ENCODE results near the gene ZMIZ1. TPM values are rescaled to one million over a fixed set of nuclear protein-coding genes. Genes with fewer than 3 reads are reported as not detected.
A peak's percentile ranks its signal among the peaks of the same experiment; 100 is the strongest.

The ZMIZ1 gene
- total RNA-seq, 6 donors from 2014 or later, result 51.0 to 99.2 (median 91.8) TPM

- Histone ChIP-seq H3K27me3 (no peaks in the 10 kb centered on the region), H3K4me1 (peaks cover 7 to 33% (median 14%) of the 10 kb centered on the region in 4 donors)
These were observed 254.1 kb downstream of the ZMIZ1 start for GRCh38 chr10:79322616-79323543.

GRCh38 chr10:79323602-79324001, 254.8 kb downstream of the ZMIZ1 start:
- TF ChIP-seq POLR2A (IDR thresholded peaks at IDR 0.05), result no peak
- H3K36me3 ChIP-seq, result no peaks in the 10 kb centered on the region
- peaks cover 4 to 25% (median 13%) of the 10 kb centered on the region in 4 donors for H3K4me1 ChIP-seq
- no peak for ATAC-seq (ENCODE audit: low FRiP score in 2 of 2)
- peak overlapping the region in 2 of 4 donors; percentile 28 to 49 for H3K27ac ChIP-seq
- H3K9me3 ChIP-seq, result no peaks in the 10 kb centered on the region
- no peak for DNase-seq
- WGBS, 2 donors, result 73 to 76% methylated on average over 1 of the region's 1 CpG
- no peak overlapping the region for H3K4me3 ChIP-seq
- no peaks in the 10 kb centered on the region for H3K27me3 ChIP-seq

More at GRCh38 chr10:79322616-79323543, 254.1 kb downstream of the ZMIZ1 start:
- 61% methylated on average over 15 of the region's 15 CpGs for WGBS, 2 donors
- H3K27ac ChIP-seq, result peak overlapping the region; percentile 22 to 64 (median 50)
- H3K36me3 ChIP-seq, result no peaks in the 10 kb centered on the region
- no peak overlapping the region for H3K4me3 ChIP-seq
- peak; percentile 30 to 69 for ATAC-seq (ENCODE audit: low FRiP score in 2 of 2)
- no peaks in the 10 kb centered on the region for H3K9me3 ChIP-seq
- TF ChIP-seq, protein P1, sequence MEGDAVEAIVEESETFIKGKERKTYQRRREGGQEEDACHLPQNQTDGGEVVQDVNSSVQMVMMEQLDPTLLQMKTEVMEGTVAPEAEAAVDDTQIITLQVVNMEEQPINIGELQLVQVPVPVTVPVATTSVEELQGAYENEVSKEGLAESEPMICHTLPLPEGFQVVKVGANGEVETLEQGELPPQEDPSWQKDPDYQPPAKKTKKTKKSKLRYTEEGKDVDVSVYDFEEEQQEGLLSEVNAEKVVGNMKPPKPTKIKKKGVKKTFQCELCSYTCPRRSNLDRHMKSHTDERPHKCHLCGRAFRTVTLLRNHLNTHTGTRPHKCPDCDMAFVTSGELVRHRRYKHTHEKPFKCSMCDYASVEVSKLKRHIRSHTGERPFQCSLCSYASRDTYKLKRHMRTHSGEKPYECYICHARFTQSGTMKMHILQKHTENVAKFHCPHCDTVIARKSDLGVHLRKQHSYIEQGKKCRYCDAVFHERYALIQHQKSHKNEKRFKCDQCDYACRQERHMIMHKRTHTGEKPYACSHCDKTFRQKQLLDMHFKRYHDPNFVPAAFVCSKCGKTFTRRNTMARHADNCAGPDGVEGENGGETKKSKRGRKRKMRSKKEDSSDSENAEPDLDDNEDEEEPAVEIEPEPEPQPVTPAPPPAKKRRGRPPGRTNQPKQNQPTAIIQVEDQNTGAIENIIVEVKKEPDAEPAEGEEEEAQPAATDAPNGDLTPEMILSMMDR (IDR thresholded peaks at IDR 0.05), result no peak
- TF ChIP-seq POLR2A (IDR thresholded peaks at IDR 0.05), result no peak
- TF ChIP-seq POLR2AphosphoS5 (IDR thresholded peaks at IDR 0.05), result peak in 1 of 2 donors; percentile 47
- no peak for TF ChIP-seq EP300 (IDR thresholded peaks at IDR 0.05)
- peak in 1 of 2 donors; percentile 81 for DNase-seq

DNA sequence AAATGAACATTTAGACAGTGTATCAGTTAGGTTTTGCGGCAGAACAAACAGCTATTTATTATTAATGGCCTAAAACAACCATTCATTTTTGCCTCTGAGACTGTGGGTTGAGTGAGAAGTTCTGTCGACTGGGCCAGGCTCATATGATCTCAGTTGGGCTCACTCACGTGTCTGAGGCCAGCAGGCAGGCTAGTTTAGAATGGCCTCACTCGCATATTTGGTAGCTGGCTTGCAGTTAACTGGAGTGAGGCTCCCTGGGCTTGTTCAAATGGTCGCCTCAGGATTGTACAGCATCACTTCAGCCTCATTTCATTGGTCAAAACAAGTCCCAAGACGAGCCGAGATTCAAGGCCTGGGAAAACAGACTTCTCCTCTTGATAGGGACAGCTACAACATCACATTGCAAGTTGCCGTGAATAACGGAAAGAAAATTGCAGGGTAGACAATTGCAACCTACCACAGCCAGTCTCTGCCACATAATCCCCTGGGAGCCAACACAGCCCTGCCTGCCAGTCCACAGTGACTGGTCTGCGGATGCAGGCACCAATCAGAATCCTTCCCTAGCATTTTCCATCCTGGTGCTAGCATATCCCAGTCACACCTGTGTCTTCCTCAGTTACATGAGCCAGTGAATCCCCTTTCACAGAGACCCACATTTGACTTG, 255.4 kb downstream of the ZMIZ1 start:
- WGBS, 2 donors, result 89 to 95% methylated on average over 10 of the region's 10 CpGs
- no peak for ATAC-seq (ENCODE audit: low FRiP score in 2 of 2)

DNA sequence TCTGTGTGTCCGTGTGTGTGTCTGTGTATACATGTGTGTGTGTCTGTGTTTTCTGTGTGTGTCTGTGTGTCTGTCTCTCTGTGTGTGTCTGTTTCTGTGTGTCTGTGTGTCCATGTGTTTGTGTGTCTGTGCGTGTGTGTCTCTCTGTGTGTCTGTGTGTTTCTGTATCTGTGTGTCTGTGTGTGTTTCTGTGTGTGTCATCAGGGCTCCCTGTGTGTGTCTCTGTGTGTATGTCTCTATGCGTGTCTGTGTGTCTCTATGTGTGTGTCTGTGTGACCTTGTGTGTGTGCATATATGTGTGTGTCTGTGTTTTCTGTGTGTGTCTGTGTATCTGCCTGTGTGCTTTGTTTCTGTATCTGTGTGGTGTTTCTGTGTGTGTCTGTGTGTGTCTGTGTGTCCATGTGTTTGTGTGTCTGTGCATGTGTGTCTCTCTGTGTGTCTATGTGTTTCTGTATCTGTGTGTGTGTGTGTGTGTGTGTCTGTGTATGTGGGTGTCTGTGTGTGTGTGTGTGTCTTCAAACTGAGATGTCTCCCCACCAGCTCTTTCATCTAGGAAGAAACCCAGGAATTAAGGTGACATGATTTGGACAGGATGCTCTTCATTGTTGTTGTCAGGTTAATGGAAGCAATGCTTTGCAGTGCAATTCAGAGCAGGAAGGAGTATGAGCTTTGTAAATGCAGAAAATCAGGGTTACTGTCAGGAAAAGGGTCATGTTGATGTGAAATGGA, 257.8 kb downstream of the ZMIZ1 start:
- ATAC-seq (ENCODE audit: low FRiP score in 2 of 2) (no peak), DNase-seq (no peak)
- Histone ChIP-seq H3K9me3 (no peaks in the 10 kb centered on the region), H3K4me3 (no peak overlapping the region), H3K27ac (no peak overlapping the region), H3K36me3 (no peaks in the 10 kb centered on the region), H3K27me3 (no peaks in the 10 kb centered on the region), H3K4me1 (peaks cover 4 to 18% (median 11%) of the 10 kb centered on the region in 4 donors)
- WGBS, 2 donors, result 91 to 96% methylated on average over 3 of the region's 3 CpGs
- no peak for TF ChIP-seq POLR2AphosphoS5 (IDR thresholded peaks at IDR 0.05)
- TF ChIP-seq, protein P1 (IDR thresholded peaks at IDR 0.05), result no peak
- TF ChIP-seq EP300 (IDR thresholded peaks at IDR 0.05), result no peak
- no peak for TF ChIP-seq POLR2A (IDR thresholded peaks at IDR 0.05)

More for the DNA sequence above, 255.4 kb downstream of the ZMIZ1 start:
- no peaks in the 10 kb centered on the region for H3K27me3 ChIP-seq
- TF ChIP-seq POLR2AphosphoS5 (IDR thresholded peaks at IDR 0.05), result no peak
- no peak for TF ChIP-seq EP300 (IDR thresholded peaks at IDR 0.05)
- TF ChIP-seq, protein P1 (IDR thresholded peaks at IDR 0.05), result no peak
- TF ChIP-seq POLR2A (IDR thresholded peaks at IDR 0.05), result no peak
- no peak overlapping the region for H3K4me3 ChIP-seq
- H3K9me3 ChIP-seq, result no peaks in the 10 kb centered on the region
- peaks cover 4 to 21% (median 13%) of the 10 kb centered on the region in 4 donors for H3K4me1 ChIP-seq
- no peaks in the 10 kb centered on the region for H3K36me3 ChIP-seq
- H3K27ac ChIP-seq, result no peak overlapping the region
- DNase-seq, result no peak

DNA sequence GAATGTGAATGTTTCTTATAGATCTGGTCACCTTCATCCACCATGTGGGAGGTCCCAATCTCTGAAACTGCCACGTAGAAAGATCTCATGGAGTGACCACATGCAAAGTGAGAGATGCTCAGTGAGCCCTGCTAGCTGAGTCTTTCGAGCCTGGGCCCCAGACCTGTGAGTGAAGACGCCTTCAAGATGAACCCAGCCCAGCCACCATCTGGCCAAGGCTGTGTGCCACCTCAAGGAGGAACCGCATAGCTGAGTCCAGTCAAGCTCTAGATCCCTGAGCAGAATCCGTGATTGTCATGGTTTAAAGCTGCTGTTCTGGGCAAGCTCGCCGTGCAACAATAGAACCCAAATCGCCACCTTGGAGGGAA, 258.3 kb downstream of the ZMIZ1 start:
- TF ChIP-seq POLR2A (IDR thresholded peaks at IDR 0.05) (no peak), EP300 (IDR thresholded peaks at IDR 0.05) (no peak), POLR2AphosphoS5 (IDR thresholded peaks at IDR 0.05) (no peak)
- TF ChIP-seq, protein P1 (IDR thresholded peaks at IDR 0.05), result no peak
- no peak for DNase-seq

More for the DNA sequence above, 258.3 kb downstream of the ZMIZ1 start:
- ATAC-seq (ENCODE audit: low FRiP score in 2 of 2), result no peak
- Histone ChIP-seq H3K27ac (no peak overlapping the region), H3K4me1 (peaks cover 0 to 16% (median 8%) of the 10 kb centered on the region in 4 donors), H3K36me3 (no peaks in the 10 kb centered on the region), H3K9me3 (no peaks in the 10 kb centered on the region), H3K27me3 (no peaks in the 10 kb centered on the region), H3K4me3 (no peak overlapping the region)
- 91 to 95% methylated on average over 2 to 6 of the region's 8 CpGs for WGBS, 2 donors
